C4-2B (cell line): Measurements from ENCODE around the gene PITPNC1.

ENCODE experiments used
- CTCF ChIP-seq: fragments of 450-650 bp; conservative IDR thresholded peaks from 2 replicates; pipeline ENCODE4 v1.5.1; 2017; ENCODE audit warnings: mild to moderate bottlenecking
- ZFX ChIP-seq: fragments of 450-650 bp; IDR thresholded peaks from 2 replicates; pipeline ENCODE4 v1.6.1; 2017

DNA sequence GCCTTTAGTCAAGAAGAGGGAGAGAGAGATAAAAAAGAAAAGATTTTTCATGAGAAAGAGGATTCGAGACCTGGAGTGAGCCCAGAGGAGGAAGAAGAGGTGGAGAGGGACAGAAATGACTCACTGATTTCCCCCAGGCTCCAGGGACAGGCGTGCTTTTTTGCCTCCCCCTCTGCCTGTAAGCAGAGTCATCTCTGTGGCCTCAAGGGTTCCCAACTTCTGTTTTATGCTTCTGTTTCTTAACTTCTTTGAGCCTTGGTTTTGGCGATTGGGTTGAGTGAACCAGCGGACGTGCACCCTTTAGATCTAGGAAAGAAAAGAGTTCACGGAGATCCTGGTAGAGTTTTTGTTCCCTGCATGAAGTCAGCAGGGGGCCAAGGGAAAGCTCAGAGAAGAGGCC lies 192.8 kb downstream of the PITPNC1 start:
- no peak for TF ChIP-seq ZFX
- no peak for TF ChIP-seq CTCF
